Large intestine (tissue), 3 donors: ENCODE results near the gene ZBED4. TPM values are rescaled to one million over a fixed set of nuclear protein-coding genes. Genes with fewer than 3 reads are reported as not detected.

Source experiments
- DNase-seq, 2 donors: peaks; one replicate each; pipeline versions ENCODE4 v3.0.0 to v3.0.0-alpha.2; 2013
- H3K27ac ChIP-seq: one replicate; pipeline ENCODE4 v1.5.1; 2013; ENCODE audit warnings: low read length
- H3K27me3 ChIP-seq: 2 replicates; pipeline ENCODE4 v1.6.1; 2013; ENCODE audit warnings: low read length; ENCODE audit not compliant: control insufficient read depth, insufficient read depth
- H3K36me3 ChIP-seq: 2 replicates; pipeline ENCODE4 v1.6.1; 2013; ENCODE audit warnings: low read length; ENCODE audit not compliant: control insufficient read depth, insufficient read depth
- H3K4me1 ChIP-seq: one replicate; pipeline ENCODE4 v1.6.1; 2013; ENCODE audit warnings: low read length; ENCODE audit not compliant: control insufficient read depth, insufficient read depth
- H3K4me3 ChIP-seq: one replicate; pipeline ENCODE4 v1.5.1; 2013; ENCODE audit warnings: low read length
- H3K9me3 ChIP-seq: one replicate; pipeline ENCODE4 v1.6.1; 2013; ENCODE audit warnings: mild to moderate bottlenecking, low read depth, low read length, moderate library complexity; ENCODE audit not compliant: control insufficient read depth
- WGBS: methylation state at CpG from one replicate; pipeline ENCODE4 v1.1.5; 2013; ENCODE audit warnings: low lambda C conversion rate; ENCODE audit not compliant: insufficient coverage; 5-methylcytosine and 5-hydroxymethylcytosine counted together
- polyA plus RNA-seq: library from polyadenylated mRNA; unstranded; fragments of 120-200 nt; gene quantifications from one replicate; pipeline ENCODE4 v1.2.1, GENCODE V29; 2013

The ZBED4 gene
- polyA plus RNA-seq, 1 donor: 13.3 TPM

- WGBS: 100% methylated on average over 2 of the region's 9 CpGs
- H3K27ac ChIP-seq: no peak overlapping the region
- peaks cover 65% of the 10 kb centered on the region for H3K36me3 ChIP-seq
- peaks cover 51% of the 10 kb centered on the region for H3K9me3 ChIP-seq
- no peak for DNase-seq
- H3K27me3 ChIP-seq: no peaks in the 10 kb centered on the region
- H3K4me1 ChIP-seq: no peaks in the 10 kb centered on the region
- H3K4me3 ChIP-seq: no peak overlapping the region
Measured at GRCh38 chr22:49887702-49888101, 34.1 kb downstream of the ZBED4 start.

- Histone ChIP-seq H3K36me3 (peaks cover 61% of the 10 kb centered on the region), H3K27me3 (no peaks in the 10 kb centered on the region), H3K4me1 (no peaks in the 10 kb centered on the region), H3K4me3 (no peak overlapping the region), H3K27ac (no peak overlapping the region), H3K9me3 (peaks cover 45% of the 10 kb centered on the region)
- no peak for DNase-seq
- WGBS: 100% methylated on average over 2 of the region's 5 CpGs
Measured at GRCh38 chr22:49889071-49889470, 35.4 kb downstream of the ZBED4 start.

DNA sequence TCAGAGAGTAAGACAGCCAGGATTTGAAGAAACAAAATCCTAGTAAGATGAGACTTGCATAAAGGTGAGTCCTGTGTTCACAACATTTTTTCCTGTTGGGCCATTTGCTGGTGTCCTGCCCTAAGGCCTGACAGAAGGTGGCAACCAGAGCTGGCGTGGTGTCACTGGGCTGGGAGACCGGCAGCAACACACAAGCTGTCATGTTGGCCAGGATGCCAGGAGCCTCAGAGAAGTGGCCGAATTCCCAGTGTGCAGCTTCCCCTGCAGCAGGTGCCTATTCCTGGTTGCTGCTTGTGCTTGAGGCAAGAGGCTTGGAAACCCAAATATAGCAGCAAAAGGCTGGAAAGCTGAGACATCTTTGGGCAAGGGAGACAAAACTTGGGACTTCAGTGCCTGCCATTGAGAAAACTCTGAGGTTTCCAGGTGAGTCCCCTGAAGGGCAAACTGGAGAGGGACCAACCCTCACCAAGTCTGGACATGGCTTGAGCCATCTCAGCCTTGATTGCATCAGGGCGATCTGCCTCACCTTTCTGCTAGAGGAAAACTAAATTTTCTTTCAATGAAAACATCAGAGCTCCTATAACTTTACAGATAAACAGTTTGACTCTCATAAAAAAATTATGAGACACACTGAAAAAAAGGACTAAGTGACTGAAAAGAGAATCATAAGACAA, 38.7 kb downstream of the ZBED4 start:
- no CpG with 5 or more reads among the region's 4 CpGs for WGBS
- no peak overlapping the region for H3K4me3 ChIP-seq
- no peak for DNase-seq
- peaks cover 30% of the 10 kb centered on the region for H3K36me3 ChIP-seq
- H3K4me1 ChIP-seq: no peaks in the 10 kb centered on the region
- H3K27me3 ChIP-seq: no peaks in the 10 kb centered on the region
- H3K27ac ChIP-seq: no peak overlapping the region
- H3K9me3 ChIP-seq: peaks cover 15% of the 10 kb centered on the region

DNA sequence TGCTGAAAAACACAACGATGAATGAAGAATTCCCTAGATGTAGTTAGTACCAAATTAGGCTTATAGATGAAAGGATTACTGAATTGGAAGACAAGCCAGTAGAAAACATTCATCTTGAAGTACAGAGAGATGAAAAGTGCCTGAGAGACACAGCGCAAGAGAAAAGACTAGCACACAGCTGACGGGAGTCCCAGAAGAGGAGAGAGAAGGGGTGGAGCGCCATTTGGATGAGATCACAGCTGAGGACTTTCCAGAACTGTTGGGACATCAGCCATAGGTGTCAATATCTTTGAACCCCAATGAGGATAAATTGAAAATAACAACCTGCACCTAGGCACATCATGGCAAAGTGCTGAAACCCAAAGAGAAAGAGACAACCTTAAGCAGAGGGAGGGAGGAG, 39.4 kb downstream of the ZBED4 start:
- Histone ChIP-seq H3K27ac (no peak overlapping the region), H3K36me3 (peaks cover 26% of the 10 kb centered on the region), H3K9me3 (peaks cover 11% of the 10 kb centered on the region), H3K4me3 (no peak overlapping the region), H3K4me1 (no peaks in the 10 kb centered on the region), H3K27me3 (no peaks in the 10 kb centered on the region)
- WGBS: 100% methylated on average over 1 of the region's 4 CpGs
- DNase-seq: no peak

- WGBS: no CpG with 5 or more reads among the region's 8 CpGs
- H3K27ac ChIP-seq: no peak overlapping the region
- DNase-seq: no peak
- H3K9me3 ChIP-seq: peaks cover 7% of the 10 kb centered on the region
- H3K27me3 ChIP-seq: no peaks in the 10 kb centered on the region
- peaks cover 15% of the 10 kb centered on the region for H3K36me3 ChIP-seq
- no peaks in the 10 kb centered on the region for H3K4me1 ChIP-seq
- no peak overlapping the region for H3K4me3 ChIP-seq
Measured at GRCh38 chr22:49894322-49895054, 40.8 kb downstream of the ZBED4 start.

DNA sequence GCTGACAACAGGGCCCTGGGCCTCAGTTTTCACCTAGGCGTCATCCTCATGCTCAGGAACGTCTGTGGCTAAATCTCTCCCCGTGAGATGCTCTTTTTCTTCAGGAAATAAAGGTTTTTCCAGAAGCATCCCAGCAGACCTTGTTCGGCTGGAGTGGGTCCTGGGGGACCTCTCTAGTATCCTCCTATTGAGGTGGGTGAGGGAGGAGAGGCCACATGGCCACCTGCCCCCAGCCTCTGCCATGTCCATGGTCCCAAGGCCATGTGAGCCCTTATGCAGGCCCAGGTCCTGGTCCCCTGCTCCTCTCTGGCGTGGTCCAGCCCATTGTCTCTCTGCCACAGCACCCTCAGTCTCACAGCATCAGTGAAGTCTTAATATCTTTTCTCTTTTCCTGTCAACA, 42.6 kb downstream of the ZBED4 start:
- no peaks in the 10 kb centered on the region for H3K27me3 ChIP-seq
- WGBS: 100% methylated on average over 1 of the region's 5 CpGs
- H3K27ac ChIP-seq: no peak overlapping the region
- H3K4me3 ChIP-seq: no peak overlapping the region
- no peaks in the 10 kb centered on the region for H3K9me3 ChIP-seq
- no peak for DNase-seq
- no peaks in the 10 kb centered on the region for H3K4me1 ChIP-seq
- peaks cover 12% of the 10 kb centered on the region for H3K36me3 ChIP-seq

DNA sequence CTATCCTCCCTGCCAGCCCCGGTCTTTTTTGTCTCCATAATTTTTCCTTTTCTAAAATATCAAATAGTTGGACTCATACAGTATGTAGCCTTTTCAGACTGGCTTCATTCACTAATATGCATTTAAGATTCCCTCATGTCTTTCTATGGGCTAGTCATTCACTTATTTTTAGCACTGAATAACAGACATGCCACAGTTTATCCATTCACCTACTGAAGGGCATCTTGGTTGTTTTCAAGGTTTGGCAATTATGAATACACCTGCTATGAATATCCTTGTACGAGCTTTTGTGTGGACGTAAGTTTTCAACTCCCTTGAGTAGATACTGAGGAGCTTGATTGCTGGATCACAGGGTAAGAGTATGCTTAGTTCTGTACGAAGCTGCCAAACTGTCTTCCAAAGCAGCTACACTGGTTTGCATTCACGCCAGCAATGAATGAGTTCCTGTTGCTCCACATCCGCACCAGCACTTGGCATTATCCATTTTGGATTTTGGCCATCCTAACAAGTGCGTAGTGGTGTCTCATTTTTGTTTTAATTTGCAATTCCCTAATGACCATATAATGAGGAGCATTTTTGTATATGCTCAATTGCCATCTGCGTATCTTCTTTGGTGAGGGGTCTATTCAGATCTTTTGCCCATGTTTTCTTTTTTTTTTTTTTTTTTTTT, 43.5 kb downstream of the ZBED4 start:
- no peaks in the 10 kb centered on the region for H3K4me1 ChIP-seq
- H3K27ac ChIP-seq: no peak overlapping the region
- 100% methylated on average over 2 of the region's 8 CpGs for WGBS
- no peak for DNase-seq
- H3K27me3 ChIP-seq: no peaks in the 10 kb centered on the region
- H3K36me3 ChIP-seq: peaks cover 19% of the 10 kb centered on the region
- H3K4me3 ChIP-seq: no peak overlapping the region
- H3K9me3 ChIP-seq: no peaks in the 10 kb centered on the region

- Histone ChIP-seq H3K27me3 (no peaks in the 10 kb centered on the region), H3K4me1 (no peaks in the 10 kb centered on the region)
- WGBS: no CpG with 5 or more reads among the region's 6 CpGs
Measured at GRCh38 chr22:49899530-49899929, 45.9 kb downstream of the ZBED4 start.

DNA sequence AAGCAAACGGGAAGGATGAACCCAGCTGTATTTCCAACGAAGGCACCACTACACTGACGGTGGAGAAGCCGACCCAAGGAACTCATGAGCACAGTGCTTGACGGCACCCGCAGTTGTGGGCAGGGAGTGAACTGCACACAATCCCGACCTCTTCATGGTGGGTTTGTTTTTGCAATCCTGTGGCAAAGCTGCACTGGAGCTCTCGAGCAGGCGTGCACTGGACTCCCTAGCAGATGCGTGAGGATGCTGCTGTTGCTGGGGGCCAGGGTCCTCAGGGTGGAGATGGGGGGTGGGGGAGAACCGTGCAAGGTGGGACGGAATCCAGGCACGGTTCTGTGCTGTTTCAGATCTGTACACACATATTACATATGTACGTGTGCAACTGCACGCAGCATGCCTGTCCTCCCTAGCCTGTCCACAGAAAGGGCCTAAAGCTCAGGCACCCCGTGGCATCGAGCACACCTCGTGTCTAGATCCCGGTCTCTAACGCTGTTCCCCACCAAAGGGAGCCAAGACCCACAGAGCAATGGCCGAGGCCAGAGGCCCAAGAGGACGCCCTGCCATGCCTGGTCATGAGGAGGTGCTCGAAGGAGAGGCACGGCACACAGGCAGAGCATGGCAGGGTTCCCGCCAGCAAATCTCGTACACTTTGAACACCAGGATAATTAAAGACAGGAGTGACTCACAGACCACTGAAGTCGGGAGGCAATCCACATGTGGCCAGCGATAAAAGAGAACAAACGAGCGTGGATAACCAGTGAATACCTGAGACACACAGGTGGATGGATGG, 47.0 kb downstream of the ZBED4 start:
- DNase-seq: no peak
- no peak overlapping the region for H3K27ac ChIP-seq
- H3K27me3 ChIP-seq: no peaks in the 10 kb centered on the region
- H3K4me3 ChIP-seq: no peak overlapping the region
- H3K36me3 ChIP-seq: peaks cover 32% of the 10 kb centered on the region
- no peaks in the 10 kb centered on the region for H3K4me1 ChIP-seq
- WGBS: 80% methylated on average over 2 of the region's 30 CpGs
- no peaks in the 10 kb centered on the region for H3K9me3 ChIP-seq

More at GRCh38 chr22:49899530-49899929, 45.9 kb downstream of the ZBED4 start:
- H3K27ac ChIP-seq: no peak overlapping the region
- DNase-seq: no peak
- H3K4me3 ChIP-seq: no peak overlapping the region
- H3K36me3 ChIP-seq: peaks cover 31% of the 10 kb centered on the region
- no peaks in the 10 kb centered on the region for H3K9me3 ChIP-seq

DNA sequence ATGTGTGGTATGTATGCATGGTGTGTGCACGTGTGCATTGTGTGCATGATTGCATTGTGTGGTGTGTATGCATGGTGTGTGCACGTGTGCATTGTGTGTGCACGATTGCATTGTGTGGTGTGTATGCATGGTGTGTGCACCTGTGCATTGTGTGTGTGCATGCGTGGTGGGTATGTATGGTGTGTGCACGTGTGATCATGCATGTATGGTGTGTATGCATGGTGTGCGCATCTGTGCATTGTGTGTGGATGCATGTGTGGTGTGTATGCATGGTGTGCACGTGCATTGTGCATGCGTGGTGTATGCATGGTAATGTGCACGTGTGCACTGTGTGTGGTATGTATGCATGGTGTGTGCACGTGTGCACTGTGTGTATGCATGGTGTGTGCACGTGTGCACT, 47.8 kb downstream of the ZBED4 start:
- DNase-seq: no peak
- Histone ChIP-seq H3K4me1 (no peaks in the 10 kb centered on the region), H3K4me3 (no peak overlapping the region), H3K9me3 (no peaks in the 10 kb centered on the region), H3K27me3 (no peaks in the 10 kb centered on the region), H3K27ac (no peak overlapping the region), H3K36me3 (peaks cover 36% of the 10 kb centered on the region)
- no CpG with 5 or more reads among the region's 11 CpGs for WGBS
